ENCODE results near the gene HIBADH.
A peak's percentile ranks its signal among the peaks of the same experiment; 100 is the strongest.
"Not testable (repeated sequence)": the region's sequence is repeated elsewhere in the genome, so short reads cannot be mapped to it uniquely, and the experiment has no call there.

HIBADH gene

DNA sequence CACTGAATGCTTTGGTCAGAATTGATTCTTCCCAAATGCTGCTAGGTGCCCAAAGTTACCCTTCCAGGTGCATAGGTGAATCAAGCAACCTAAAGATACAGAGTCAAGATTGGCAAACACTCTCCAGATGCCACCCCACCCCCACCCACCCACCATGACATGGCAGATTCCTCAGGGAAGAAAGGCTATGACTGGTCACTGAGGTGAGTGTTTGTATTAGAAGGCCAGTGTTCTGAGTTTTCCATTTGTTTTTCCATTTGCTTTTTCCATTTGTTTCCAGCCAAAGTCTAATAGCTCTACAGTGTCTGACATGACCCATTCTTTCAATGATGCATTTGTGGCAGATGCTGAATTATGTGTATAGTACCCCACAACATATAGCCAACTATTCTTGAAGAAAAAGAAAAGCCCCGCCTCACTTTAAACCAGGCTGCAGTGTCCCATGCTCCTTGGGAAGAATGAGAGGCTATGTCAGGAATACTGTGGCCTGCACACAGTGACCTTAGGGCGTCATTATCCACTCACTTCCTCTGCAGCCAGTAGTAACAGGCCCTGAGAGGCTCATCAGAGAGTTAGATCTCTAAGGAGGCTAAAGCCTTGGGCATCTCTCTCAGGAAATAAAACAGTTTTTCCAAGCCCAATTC lies 16.1 kb upstream of the HIBADH start:
- no peak for DNase-seq (ENCODE audit: low read depth)

- DNase-seq (ENCODE audit: low read depth), result peak; percentile 97
These were observed 15.4 kb upstream of the HIBADH start for GRCh38 chr7:27677912-27678612.

- not testable (repeated sequence) for DNase-seq (ENCODE audit: low read depth)
These were observed 11.4 kb upstream of the HIBADH start for GRCh38 chr7:27674126-27674525.

DNA sequence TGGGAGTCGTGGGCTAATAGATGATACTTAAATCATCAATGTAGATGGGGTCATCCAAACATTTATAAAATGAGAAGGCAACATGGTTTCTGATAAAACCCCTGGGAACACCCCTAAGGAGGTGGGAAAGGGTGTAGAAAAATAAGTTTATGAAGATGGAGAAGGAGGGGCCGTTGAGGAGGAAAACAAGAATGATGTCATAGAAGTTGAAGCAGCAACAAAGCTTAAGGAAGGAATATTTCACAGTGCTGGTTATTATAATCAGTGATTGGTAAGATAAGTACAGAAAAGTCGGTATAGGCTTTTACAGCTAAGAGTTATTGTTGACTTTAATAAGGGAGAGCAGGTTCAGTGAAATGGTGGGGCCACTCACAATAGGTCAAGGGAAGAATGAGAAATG lies 9.0 kb upstream of the HIBADH start:
- DNase-seq (ENCODE audit: low read depth), result no peak

- no peak for DNase-seq (ENCODE audit: low read depth)
These were observed 8.0 kb upstream of the HIBADH start for GRCh38 chr7:27670676-27671075.

- DNase-seq (ENCODE audit: low read depth), result no peak
These were observed 7.5 kb upstream of the HIBADH start for GRCh38 chr7:27670177-27670576.

GRCh38 chr7:27665531-27665930 lies 2.8 kb upstream of the HIBADH start:
- DNase-seq (ENCODE audit: low read depth), result no peak

DNA sequence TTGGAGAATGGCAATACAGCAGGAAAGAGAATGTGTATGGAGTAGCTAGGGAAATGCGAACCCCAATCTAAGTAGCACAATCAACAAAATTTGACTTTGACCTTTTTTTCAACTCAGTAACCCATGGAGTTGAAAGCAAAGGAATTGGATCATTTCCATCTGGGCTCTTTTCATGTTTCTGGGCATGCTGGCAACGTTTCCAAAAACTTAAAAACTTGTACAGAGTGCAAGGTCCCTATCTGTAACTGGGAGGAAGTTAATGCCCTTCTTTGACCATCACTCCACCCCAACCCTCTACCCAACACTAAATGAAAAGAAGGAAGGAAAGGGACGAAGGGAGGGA lies 1.3 kb upstream of the HIBADH start:
- no peak for DNase-seq (ENCODE audit: low read depth)

DNA sequence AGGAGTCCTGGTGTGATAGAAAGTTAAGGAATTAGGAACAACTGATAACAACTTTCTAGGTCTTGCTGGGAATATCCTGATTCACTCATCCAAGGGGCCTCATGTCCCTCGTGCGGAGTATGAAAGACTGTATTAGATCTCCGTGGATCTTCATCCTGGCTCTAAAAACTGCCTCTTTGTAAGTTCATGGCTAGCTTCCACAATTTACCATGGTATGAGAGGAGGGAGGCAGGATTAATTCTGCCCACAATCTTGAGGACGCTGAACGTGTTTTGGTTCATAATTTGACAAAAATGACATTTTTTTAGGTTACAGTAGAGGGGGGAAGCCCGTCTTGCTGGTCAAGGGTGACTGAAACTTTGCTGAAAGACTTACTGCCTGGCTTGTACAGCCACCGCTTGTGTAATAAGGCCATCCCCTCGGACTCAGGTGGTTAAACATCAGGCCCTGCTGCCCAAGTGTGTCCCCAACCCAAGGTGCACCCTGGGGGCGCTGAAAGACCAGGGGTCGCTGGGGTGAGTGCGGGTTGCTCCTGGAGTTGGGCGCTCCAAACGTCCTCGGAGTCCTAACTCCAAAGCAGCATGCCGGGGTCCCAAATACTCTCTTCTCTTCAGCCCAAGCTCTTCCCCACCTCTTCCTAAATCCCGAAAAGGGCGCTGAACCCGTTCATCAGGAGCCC lies 733 bp downstream of the HIBADH start:
- DNase-seq (ENCODE audit: low read depth), result no peak

- no peak for DNase-seq (ENCODE audit: low read depth)
These were observed 6.0 kb downstream of the HIBADH start for GRCh38 chr7:27656724-27657123.

DNA sequence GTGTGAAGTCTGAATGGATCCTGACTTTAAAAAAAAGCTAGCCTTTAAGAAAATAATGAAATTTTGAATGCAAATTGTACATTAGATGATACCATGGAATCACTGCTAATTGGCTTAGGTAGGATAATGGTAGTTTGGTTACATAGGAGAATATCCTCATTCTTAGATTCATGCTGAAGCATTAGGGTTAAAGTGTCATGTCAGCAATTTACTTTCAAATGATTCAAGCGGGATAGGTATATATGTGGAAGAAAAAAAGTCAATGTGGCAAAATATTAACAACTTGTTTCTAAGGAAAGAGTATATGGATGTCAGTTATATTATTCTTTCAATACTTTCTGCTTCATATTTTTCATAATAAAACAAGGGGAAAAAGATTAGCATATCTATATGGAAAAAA lies 7.5 kb downstream of the HIBADH start:
- DNase-seq (ENCODE audit: low read depth), result no peak

DNA sequence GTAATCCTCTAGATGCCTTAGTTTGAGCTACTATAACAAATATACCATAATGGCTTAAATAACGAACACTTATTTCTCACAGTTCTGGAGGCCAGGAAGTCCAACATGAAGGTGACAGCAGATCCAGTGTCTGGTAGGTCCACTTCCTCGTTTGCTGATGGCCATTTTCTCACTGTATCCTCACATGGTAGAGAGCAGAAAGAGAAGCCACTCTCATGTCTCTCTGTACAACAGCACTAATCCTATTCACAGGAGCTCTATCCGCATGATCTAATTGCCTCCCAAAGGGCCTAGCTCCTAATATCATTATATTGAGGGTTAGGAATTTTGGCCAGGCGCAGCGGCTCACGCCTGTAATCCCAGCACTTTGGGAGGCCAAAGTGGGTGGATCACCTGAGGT lies 10.2 kb downstream of the HIBADH start:
- DNase-seq (ENCODE audit: low read depth), result no peak

- DNase-seq (ENCODE audit: low read depth), result no peak
These were observed 11.0 kb downstream of the HIBADH start for GRCh38 chr7:27651702-27652101.

- DNase-seq (ENCODE audit: low read depth), result no peak
These were observed 12.4 kb downstream of the HIBADH start for GRCh38 chr7:27650283-27650682.

DNA sequence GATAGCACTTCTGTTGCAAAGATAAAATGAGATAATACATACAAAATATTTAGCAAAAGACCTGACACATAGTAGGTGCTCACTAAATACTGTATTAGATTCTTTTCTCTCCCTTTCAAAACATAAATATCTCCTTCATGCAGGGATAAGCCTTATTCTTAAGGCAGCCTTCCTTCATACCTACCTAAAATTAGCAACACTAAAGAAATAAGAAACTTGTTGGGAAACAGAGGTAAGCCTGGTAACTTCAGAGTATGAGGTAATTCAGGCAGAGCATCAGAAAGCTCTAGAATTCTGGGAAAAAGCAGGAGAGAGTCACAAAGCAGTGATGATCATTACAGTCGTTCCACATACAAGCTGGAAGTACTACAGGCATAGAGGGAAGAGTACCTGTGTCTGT lies 15.2 kb downstream of the HIBADH start:
- DNase-seq (ENCODE audit: low read depth), result no peak

DNA sequence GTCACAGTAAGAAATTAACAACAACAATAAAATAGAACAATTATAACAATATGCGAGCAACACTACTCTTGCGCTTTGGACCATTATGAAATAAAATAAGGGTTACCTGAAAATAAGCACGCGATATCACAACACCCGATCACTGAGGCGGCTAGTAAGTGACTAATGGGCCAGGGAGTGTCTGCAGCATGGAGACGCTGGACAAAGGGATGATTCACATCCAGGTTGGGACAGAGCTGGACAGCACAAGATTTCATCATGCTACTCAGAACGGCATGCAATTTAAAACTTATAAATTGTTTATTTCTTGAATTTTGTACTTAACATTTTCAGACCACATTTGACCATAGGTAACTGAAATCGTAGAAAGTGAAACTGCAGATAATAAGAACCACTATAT lies 15.6 kb downstream of the HIBADH start:
- peak; percentile 66 for DNase-seq (ENCODE audit: low read depth)

- DNase-seq (ENCODE audit: low read depth), result no peak
These were observed 20.4 kb downstream of the HIBADH start for GRCh38 chr7:27642271-27642670.

DNA sequence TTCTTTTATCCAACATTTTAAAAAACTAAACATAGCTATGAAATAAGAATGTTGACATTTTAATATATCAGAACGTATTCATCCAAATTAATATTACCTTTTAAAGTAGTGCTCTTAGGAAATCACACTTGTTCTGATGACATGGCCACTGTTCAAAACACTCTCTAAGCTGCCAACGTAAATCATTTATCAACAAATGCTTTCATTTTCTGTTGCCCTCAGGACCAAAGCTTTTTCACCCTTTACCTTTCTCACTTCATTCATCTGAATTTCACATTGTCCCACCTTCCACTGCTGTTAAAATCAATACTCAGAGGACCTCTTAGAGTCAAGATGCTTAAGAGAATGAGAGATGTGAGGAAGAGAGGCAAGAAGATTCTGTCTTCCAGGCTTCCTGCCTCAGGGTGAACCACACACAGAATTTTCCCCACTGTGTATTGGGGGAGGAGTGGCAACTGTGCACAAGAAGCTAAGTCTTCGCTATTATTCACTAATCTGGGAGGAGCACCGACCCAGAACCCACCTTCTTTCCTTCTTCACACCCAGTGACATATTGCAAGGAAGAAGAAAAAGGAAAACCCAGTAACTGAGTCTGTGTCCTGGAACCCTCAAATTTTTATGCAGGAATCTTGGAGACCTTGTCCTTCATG lies 21.0 kb downstream of the HIBADH start:
- DNase-seq (ENCODE audit: low read depth), result no peak

DNA sequence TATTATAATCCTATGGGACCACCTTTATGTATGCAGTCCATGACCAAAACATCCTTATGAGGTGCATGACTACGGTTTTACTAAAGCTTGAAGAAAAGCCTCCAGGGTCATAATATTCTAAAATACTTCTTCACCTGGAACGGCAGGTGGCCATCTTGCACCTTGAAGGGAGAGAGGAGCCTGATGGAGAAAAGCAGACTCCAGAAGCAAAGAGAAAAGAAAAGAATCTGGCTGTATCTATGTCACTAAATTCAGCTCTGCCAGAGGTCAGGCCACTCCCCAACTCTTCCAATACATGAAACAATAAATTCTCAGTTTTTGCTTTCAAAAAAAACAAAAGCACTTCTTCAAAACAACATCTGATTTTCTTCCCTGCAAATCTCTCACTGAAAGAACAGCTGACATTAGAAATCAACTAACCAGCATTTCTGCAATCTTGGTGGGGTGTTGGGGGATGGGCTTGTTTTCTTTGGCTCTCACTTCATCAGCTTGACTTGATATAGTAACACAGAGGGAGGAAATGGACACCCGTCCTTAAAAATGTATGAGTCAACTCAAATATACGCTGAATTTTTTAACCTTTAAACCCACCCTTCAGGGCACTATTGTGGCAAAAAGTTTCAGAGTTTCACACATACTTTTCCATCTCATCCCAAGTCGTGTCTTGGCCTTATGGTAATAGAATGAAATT lies 21.7 kb downstream of the HIBADH start:
- peak; percentile 86 for DNase-seq (ENCODE audit: low read depth)

DNA sequence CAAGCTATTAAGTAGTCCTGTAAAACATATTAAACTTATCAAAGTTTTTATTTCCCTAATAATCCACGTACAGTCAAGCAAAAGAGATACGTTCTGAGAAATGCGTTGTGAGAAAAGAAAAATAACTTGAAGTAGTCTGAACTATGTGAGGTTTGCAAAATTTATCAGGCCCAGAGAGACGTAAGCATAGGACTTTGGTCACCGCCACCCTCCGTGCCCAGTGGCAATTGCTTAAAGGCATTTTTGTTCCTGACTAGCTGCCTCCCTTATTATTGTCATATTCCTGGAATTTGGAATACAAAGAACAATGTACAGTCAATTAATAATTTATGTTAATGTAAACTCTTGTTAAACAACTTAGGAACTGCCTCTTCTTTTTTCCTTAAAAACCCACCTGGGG lies 22.8 kb downstream of the HIBADH start:
- DNase-seq (ENCODE audit: low read depth), result no peak

DNA sequence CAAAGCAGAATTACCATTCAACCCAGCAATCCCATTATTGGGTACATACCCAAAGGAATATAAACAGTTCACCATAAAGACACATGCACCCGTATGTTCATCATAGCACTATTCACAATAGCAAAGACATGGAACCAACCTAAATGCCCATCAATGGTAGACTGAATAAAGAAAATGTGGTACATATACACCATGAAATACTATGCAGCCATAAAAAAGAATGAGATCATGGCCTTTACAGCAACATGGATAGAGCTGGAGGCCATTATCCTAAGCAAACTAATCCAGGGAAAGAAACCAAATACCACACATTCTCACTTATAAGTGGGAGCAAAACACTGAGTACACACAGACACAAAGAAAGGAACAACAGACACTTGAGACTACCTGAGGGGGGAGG lies 23.6 kb downstream of the HIBADH start:
- not testable (repeated sequence) for DNase-seq (ENCODE audit: low read depth)

GRCh38 chr7:27636326-27637006 lies 26.2 kb downstream of the HIBADH start:
- no peak for DNase-seq (ENCODE audit: low read depth)

Data from HS-5 (cell line).